Measurements from ENCODE around the gene GIMAP6.
"Not testable (repeated sequence)": the region's sequence is repeated elsewhere in the genome, so short reads cannot be mapped to it uniquely, and the experiment has no call there.

Gene GIMAP6

DNA sequence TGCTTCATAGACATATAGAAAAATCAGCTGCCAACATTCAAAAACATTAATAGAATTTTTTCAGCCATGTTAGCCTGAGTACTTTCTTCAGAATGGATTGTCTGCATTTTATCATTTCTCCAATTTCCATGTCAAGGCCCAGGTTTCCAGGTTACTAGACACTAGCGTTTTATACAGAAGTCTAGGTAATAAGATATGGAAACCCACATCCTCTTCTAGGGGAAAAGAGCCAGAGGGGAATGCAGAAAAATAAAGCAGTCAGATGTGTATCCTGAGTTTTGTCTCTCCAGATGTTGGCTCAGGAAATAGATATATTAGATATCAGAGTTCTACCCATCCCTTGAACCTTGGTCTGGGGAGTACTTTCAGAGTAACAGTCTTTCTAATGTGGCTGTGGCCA, 44.6 kb downstream of the GIMAP6 start:
- no peak for DNase-seq (ENCODE audit: low read depth, low spot score)
- H3K27ac ChIP-seq, result no peak overlapping the region

DNA sequence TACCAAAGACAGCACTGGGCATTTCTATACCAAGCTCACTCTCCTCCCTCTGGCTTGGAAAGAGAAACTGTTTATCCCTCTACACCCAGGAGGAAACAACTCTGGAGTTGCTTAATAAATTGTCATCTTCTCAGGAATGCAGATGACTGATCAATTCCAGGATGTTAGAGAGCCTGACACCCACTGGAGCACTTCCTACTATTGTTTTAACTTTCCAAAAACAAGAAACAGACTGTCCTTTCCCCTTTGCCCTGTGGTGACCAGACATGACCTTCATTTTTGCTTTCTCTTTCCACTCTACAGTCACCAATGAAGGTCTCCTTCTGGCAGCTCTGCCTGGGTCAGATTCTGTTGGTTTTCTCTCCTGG, 45.4 kb downstream of the GIMAP6 start:
- no peak for DNase-seq (ENCODE audit: low read depth, low spot score)

DNA sequence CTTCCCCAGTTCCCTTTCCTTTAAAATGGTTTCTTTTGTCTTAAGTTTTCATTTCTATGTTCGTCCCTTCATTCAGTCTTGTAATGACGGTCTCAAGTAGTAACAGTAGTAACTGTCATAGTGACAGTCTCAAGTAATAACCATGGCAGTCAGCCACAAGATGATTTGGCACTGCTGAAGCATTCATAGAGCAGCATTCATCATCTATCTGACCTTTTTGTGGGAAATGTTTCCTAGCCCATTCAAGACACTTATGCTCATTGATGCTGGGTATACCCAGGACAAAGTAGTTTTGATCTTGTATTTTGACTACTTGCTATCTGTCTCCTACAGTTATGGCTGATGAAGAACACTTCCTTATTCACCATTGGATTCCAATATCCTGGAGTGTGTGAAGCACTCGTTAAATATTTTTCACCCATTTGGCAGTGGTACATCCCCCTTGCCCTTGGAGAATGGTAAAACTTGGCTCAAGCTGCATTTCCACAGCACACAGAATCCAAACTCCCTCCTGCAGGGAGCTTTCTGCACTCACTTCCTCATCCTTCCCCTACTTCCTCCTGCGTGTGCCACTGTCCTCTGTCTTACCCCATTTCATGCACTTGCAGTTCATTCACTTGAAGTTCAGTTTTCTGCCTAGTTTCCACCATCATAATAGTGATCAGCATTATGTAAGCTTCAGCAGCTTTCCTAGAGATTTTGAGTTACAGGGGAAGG, 46.0 kb downstream of the GIMAP6 start:
- H3K27ac ChIP-seq, result no peak overlapping the region
- no peak for DNase-seq (ENCODE audit: low read depth, low spot score)

More for the DNA sequence above, 45.4 kb downstream of the GIMAP6 start:
- H3K27ac ChIP-seq, result no peak overlapping the region

DNA sequence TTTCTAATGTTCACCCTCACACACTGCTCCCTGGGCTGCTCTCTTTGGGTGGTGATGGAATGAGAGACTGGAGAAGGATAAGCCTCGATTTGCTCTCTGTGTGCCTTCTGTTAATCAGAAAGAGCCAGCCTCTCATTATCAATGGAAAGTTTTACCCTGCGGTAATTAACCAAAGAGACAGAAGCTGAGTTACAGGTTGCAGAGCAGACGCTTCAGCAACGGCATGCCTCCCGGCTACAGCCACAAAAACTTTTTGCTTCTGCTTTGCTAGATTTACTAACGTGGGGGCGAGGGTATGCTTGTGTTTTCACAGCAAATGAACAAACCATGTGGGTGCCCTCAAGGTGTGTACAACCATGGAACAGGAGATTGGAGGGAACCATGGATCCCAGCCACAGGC, 47.0 kb downstream of the GIMAP6 start:
- no peak for DNase-seq (ENCODE audit: low read depth, low spot score)
- no peak overlapping the region for H3K27ac ChIP-seq

DNA sequence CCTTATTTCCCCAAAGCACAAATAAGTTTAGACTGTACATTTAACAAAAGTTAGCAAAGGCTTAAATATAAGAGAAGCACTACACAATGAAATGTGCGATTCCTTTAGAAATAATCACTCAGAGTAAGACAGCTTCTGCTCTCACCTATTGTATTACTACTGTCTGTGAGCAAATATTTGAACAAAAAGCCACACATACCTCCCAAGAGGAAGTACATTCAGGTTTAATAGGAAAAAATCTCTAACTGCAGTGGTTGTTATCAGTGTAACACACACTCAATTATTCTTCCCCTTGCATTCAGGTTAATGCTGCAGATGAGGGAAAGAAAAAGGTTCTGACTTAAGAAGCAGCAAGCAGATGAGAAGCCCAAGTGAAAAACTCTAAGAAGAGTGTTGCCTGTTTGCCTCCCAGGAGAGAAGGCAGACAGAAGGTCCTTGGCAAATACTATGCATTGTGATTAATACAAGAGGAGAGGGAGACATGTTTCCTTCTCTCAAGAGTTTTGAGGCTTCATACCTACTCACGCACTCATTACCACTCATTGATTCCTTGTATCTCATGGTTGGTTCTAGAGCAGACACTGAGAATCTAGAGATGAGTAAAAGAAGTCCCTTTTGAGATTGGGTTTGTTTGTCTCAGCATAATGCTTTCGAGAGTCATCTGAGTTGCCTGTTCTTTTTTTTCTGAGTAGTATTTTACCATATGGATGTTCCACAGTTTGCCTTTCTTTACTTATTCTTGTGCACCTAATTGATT, 51.4 kb downstream of the GIMAP6 start:
- DNase-seq (ENCODE audit: low read depth, low spot score), result no peak
- no peak overlapping the region for H3K27ac ChIP-seq

DNA sequence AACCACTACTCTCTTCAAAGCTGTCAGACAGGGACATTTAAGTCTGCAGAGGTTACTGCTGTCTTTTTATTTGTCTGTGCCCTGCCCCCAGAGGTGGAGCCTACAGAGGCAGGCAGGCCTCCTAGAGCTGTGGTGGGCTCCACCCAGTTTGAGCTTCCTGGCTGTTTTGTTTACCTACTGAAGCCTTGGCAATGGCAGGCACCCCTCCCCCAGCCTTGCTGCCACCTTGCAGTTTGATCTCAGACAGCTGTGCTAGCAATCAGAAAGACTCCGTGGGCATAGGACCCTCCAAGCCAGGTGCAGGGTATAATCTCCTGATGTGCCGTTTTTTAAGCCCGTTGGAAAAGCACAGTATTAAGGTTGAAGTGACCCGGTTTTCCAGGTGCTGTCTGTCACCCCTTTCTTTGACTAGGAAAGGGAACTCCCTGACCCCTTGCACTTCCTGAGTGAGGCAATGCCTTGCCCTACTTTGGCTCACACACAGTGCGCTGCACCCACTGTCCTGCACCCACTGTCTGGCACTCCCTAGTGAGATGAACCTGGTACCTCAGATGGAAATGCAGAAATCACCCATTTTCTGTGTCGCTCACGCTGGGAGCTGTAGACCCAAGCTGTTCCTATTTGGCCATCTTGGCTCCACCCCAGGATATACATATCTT, 52.1 kb downstream of the GIMAP6 start:
- DNase-seq (ENCODE audit: low read depth, low spot score); H3K27ac ChIP-seq: not testable (repeated sequence)
